Ureter (tissue), 1 donor: ENCODE results near the gene CAMSAP1. TPM values are rescaled to one million over a fixed set of nuclear protein-coding genes. Genes with fewer than 3 reads are reported as not detected.

Source experiments
- DNase-seq: peaks from one replicate; pipeline ENCODE4 v3.0.0-alpha.2; 2020; ENCODE audit warnings: low spot score
- total RNA-seq: library from RNA; stranded (reverse); gene quantifications from one replicate; pipeline ENCODE4 v1.2.4, GENCODE V29; 2023
- donor health status: DM: yes; HTN: yes; CAD: no.

Gene CAMSAP1
- total RNA-seq, 1 donor from 2014 or later: 35.8 TPM

GRCh38 chr9:135835131-135835530, 72.2 kb downstream of the CAMSAP1 start:
- no peak for DNase-seq

GRCh38 chr9:135833864-135834263, 73.5 kb downstream of the CAMSAP1 start:
- DNase-seq: no peak

GRCh38 chr9:135830496-135830895, 76.8 kb downstream of the CAMSAP1 start:
- no peak for DNase-seq

- no peak for DNase-seq
Measured at GRCh38 chr9:135828656-135829055, 78.7 kb downstream of the CAMSAP1 start.

DNA sequence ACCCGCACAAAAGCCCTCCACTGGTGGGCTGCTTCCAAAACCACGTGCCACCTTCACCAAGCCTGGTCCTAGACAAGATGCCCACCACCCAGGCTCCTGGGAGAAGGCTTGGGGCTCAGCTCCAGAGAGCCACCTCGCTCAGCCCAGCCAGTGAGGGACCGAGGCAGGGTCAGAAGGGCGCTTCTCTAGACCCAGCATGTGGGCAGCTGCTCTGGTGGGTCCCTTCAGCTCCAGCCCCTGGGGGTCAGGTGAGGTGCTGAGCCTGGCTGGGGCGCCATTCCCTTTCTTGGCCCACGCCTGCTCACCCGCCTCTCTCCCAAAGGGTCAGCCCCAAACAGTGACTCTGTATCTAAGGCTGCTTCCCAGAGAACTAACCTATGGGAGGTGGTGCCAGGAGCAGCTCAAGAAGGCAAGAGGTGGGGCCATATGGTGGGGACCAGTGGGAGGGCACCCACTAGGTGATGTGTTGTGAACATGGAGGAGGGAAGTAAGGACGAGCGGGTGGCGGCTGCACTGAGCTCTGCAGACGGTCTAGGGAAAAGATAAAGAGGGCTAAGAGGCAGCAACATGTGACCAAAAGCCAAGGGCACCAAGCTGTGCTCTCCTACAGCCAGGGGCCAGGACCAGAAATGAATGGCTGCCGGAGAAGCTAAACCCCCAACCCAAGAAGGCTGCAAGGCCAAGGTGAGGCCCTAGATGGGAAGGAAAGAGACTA, 79.3 kb downstream of the CAMSAP1 start:
- DNase-seq: no peak

- DNase-seq: no peak
Measured at GRCh38 chr9:135827301-135827700, 80.0 kb downstream of the CAMSAP1 start.

DNA sequence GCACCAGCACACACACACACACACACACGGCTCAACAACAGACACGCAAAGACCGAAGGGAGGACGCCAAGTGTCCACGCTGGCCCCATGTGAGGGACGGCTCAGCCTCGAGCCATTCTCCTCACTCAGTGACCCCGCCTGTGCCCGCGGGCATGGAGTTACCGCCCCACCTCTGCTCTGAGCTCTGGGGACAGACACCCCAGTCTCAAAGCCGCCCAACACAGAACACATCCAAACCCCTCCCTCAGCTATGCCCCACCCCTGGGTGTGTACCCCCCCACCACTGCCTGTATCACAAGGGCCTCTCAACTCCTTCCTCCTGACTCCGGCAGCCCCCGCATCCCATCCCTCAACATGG, 81.2 kb downstream of the CAMSAP1 start:
- DNase-seq: no peak

DNA sequence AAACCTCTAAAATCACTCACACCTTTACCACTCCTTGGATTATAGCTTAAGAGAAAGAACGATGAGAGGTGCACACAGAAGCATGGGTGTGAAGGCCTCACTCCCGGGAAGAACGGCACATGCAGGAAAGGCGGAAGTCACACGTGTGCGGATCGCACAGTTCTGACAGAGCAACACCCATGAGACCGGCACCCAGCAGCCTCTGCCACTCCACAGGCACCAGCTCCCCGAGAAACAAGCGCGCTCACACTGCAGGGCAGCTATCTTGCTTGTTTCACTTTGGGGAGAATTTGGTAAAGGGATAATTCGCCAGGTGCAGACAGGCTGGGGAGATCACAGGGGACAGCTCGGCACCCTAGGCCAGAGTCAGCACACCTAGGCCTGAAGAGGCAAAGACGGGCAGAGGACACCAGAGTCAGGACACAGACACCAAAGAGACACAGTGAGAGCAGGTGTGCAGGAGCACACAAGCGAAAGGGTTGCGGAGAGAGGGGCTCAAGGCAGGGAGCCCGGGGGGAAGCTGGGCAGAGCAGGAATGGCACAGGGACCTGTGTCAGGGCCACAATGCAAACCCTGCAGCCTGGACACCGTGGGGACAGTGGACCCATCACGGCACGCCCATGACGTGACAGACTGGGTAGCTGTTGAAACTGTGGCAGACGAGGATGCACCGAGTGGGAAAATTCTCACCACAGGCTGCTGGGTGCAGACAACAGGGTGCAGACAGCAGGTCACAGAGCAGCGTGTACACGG, 81.7 kb downstream of the CAMSAP1 start:
- DNase-seq: no peak

DNA sequence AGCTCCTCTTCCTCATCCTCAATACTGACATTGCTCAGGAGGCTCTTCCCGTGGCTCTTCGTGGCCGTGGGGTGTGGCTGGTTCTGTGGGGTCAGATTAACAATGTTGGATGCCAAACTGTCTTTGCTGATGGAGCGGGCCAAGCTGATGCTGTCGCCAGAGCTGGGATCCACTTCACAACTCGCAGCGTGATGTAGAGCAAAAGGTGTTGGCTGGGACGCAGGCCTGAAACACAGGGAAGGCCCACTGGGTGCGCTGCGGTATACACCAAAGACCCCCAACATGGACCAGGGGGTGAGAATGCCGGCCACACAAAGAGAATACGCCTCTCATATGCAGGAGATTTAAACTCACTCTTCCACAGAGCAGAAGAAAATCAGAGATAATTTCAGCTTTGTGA, 84.3 kb downstream of the CAMSAP1 start:
- DNase-seq: no peak

- DNase-seq: no peak
Measured at GRCh38 chr9:135822374-135822755, 85.0 kb downstream of the CAMSAP1 start.

DNA sequence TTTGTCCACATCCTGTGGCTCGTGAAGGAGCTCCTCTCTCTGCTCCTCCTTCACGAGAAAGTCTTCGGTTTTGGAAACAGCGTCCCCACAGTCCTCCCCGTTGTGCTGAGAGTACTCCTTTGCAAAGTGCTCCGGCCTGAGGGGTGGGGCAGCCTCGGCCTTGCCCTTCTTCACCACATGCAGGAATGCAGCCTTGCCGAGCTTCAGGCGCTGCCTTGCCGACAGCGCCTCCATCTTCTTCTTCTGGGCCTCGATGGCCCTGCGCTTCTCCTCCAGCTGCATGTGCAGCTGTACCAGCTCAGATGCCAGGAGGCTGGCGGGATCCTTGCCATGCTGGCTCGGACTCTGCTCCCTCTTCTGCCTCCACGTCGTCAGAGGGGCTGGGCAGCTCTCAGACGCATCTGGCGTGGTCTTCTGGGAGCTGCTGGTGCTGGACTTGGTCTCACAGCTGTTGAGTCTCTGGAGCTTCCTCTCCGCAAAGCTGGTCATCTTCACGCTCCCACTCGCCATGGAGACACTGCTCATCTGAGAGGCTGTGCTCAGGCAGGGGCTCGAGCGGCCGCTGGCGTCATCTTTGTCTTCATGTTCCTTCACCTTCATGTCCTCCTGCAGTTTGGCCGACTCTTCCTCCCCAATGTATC, 85.5 kb downstream of the CAMSAP1 start:
- DNase-seq: no peak

GRCh38 chr9:135821116-135821515, 86.2 kb downstream of the CAMSAP1 start:
- no peak for DNase-seq

DNA sequence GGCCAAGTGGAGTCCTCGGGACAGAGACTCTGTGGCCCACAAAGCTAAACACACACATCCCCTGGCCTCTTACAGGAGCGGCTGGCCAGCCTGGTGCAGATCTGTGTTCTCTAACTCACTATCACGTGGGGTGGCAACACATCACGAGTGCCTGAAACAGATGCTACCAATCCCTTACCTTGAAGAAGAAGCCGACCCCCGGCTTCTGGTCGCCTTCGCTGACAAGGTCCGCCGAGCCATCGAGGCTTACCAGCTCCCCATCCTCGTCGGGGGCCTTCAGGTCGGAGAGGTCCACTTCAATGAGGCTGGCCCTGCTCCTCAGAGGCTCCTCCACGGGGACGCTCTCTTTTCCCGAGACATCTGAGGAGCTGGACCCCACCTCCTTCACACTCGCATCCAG, 86.7 kb downstream of the CAMSAP1 start:
- no peak for DNase-seq

DNA sequence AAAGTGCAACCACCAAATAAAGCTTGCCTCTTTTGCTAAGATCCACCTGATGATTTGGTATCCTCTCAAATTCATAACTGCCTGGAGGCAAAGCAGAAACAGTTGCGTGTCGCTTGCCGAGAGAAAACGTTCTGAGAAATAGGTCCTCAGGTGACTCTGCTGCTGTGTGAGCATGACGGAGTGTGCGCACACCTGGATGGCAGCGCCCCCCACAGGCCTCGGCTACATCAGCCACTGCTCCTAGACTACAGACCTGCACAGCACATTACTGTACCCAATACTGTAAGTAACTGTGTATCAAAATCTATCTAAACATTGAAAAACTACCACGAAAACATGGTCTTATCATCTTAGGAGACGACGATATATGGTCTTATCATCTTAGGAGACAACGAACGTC, 87.4 kb downstream of the CAMSAP1 start:
- DNase-seq: no peak

- DNase-seq: no peak
Measured at GRCh38 chr9:135818718-135819475, 88.4 kb downstream of the CAMSAP1 start.

DNA sequence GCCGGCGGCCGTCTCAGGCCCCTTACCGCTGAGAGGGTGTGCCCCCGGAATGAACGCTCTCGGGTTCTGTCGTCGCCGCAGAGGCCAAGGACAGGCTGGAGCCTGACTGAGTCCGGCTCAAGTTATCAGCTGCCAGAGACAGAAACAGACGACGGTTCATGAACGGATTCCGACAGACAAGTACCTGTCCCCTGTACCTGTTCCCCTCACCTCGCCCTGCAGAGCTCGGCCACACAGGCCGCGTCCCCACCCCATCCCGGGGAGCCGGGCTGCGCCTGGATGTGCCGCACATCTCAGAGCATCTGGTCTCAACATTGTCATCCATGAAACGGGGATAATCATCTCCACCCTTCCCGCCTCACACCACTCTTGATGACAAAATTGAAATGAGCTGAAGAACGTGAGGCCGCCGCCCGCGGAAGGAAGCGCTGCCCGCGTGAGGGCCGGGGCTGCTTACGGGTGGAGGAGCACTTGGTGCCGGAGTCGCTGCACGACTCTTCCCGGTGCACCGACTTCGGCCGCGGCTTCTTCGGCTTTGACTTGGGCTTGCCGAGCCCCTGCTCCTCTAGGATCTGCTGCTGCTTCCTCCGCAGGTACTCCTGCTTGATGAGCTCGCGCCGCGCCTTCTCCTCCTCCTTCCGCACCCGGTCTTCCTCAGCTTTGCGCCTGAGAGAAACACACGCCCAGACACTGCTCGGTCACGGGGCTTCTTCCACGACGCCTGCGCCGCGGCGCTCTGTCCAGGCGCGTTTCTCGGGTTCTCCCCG, 89.2 kb downstream of the CAMSAP1 start:
- DNase-seq: no peak

DNA sequence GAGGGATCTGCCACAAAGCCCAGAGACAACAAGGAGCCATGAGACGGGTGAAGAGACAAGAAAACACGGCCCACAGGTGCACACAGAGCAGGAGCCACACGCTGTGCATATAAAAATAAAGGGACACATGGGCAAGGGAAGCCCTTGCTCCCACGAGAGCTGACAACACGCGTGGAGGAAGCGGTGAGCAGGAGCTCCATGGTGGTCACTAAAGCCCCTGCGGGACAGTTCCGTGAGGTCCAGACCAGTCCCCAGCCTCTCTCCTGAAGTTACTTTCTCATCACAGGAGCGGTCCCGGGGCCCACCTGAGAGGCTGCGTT, 90.7 kb downstream of the CAMSAP1 start:
- DNase-seq: no peak

- DNase-seq: no peak
Measured at GRCh38 chr9:135815830-135816650, 91.3 kb downstream of the CAMSAP1 start.

- no peak for DNase-seq
Measured at GRCh38 chr9:135815413-135815812, 91.9 kb downstream of the CAMSAP1 start.

GRCh38 chr9:135814421-135815095, 92.8 kb downstream of the CAMSAP1 start:
- no peak for DNase-seq
